ENCODE data around the gene ITPR1. TPM values are rescaled to one million over a fixed set of nuclear protein-coding genes. Genes with fewer than 3 reads are reported as not detected.

The ITPR1 gene
- total and polyA plus RNA-seq, 2 of the 4 experiments (the other 2 are of a cell fraction) = 1.8 to 5.7 TPM

DNA sequence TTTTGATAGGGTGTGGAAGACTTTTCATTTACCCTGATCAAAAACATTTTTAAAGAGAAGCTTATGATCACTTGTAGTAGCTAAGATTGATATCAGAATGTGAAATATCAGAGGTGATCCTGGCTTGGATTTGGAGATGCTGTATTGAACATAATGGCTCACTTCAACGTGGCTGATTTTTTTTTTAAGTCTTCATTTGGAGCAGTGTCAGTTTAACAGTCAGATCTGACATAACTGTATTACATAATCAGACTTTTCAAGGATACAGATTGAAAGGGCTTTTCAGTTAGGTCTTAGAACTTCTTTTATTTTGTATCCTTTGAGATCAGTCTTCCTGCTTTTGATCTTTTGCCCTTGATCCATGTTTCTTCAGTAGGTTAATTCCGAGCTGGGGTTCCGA is 98.5 kb downstream of the ITPR1 start:
- H3K27me3 ChIP-seq (ENCODE audit: control insufficient read depth, insufficient read depth, low read length) = no peaks in the 10 kb centered on the region
- no peak overlapping the region for H2BK20ac ChIP-seq (ENCODE audit: low read depth, low read length)
- H3K27ac ChIP-seq (ENCODE audit: insufficient read depth, low read length) = no peak overlapping the region
- WGBS, 2 experiments (ENCODE audit: extremely low coverage in 2 of 2, insufficient read length in 1 of 2) = 70% methylated on average over 2 of the region's 3 CpGs; no CpG with 5 or more reads in 1 of the 2 experiments
- ATAC-seq (ENCODE audit: low read depth) (no peak), DNase-seq (no peak)
- H2AK9ac ChIP-seq (replicated peaks; ENCODE audit: low read depth, low read length, poor library complexity) = no peak overlapping the region
- H2AK5ac ChIP-seq (ENCODE audit: low read depth, low read length) = no peak overlapping the region
- no peak overlapping the region for H3K4me2 ChIP-seq (ENCODE audit: low read depth, low read length)
- ChIA-PET POLR2A (ENCODE audit: unreplicated experiment) (no interaction called here), CTCF (no interaction called here)
- H2AFZ ChIP-seq (replicated peaks; ENCODE audit: low read length, poor library complexity) = no peak overlapping the region
- H3K79me1 ChIP-seq (ENCODE audit: low read depth in 1 of 2, low read length in 2 of 2) = no peaks in the 10 kb centered on the region
- H2BK5ac ChIP-seq (ENCODE audit: low read depth, low read length, poor library complexity, severe bottlenecking) = no peak overlapping the region
- no peak overlapping the region for H4K8ac ChIP-seq (ENCODE audit: low read depth in 2 of 2, low read length in 2 of 2)
- no peak overlapping the region for H3K56ac ChIP-seq (ENCODE audit: extremely low read depth, insufficient read depth, low read length)
- H4K91ac ChIP-seq (ENCODE audit: insufficient read depth, low read depth, low read length) = no peak overlapping the region
- intact Hi-C loops (cut with micrococcal nuclease) (no loop called here), dilution Hi-C loops (cut with HindIII; ENCODE audit: low sequenced_read_pairs, unreplicated experiment) (no loop called here), in situ Hi-C loops (cut with MboI; ENCODE audit: low sequenced_read_pairs) (no loop called here)
- no peak overlapping the region for H3K23ac ChIP-seq (ENCODE audit: low read depth, low read length)
- H2BK120ac ChIP-seq (ENCODE audit: low read depth, low read length) = no peak overlapping the region
- no TSS peak for BruUV-seq (replicated peaks)
- no peak overlapping the region for H4K5ac ChIP-seq (ENCODE audit: low read depth, low read length)
- TF ChIP-seq MXI1 (IDR thresholded peaks at IDR 0.05; ENCODE audit: borderline replicate concordance, low read depth, low read length) (no peak), BHLHE40 (IDR thresholded peaks at IDR 0.05; ENCODE audit: low read depth, low read length) (no peak)
- no peak overlapping the region for H3K18ac ChIP-seq (ENCODE audit: low read depth, low read length)
- H2BK15ac ChIP-seq (ENCODE audit: low read depth, low read length) = no peak overlapping the region
- no peak overlapping the region for H3K4ac ChIP-seq (ENCODE audit: low read depth, low read length)
- H3K14ac ChIP-seq (replicated peaks; ENCODE audit: low read depth, low read length) = no peak overlapping the region
- no peak overlapping the region for H3K9ac ChIP-seq (ENCODE audit: low read depth, low read length)
- H3K4me1 ChIP-seq (ENCODE audit: control insufficient read depth, insufficient read depth, low read length) = peaks cover 3% of the 10 kb centered on the region; the same call in 1 of the 2 replicates
- H3K9me1 ChIP-seq (ENCODE audit: insufficient read depth, low read length) = no peaks in the 10 kb centered on the region
- no peaks in the 10 kb centered on the region for H4K20me1 ChIP-seq (ENCODE audit: insufficient read depth, low read length)
- no peaks in the 10 kb centered on the region for H3K9me3 ChIP-seq (ENCODE audit: control insufficient read depth, insufficient read depth, low read length)
- H3K36me3 ChIP-seq (ENCODE audit: control insufficient read depth, insufficient read depth, low read length) = no peaks in the 10 kb centered on the region
- no peak overlapping the region for H3K4me3 ChIP-seq (ENCODE audit: insufficient read depth, low read depth, low read length)
